ENCODE measurements around the gene BLACAT1. TPM values are rescaled to one million over a fixed set of nuclear protein-coding genes. Genes with fewer than 3 reads are reported as not detected.
"Not testable (repeated sequence)": the region's sequence is repeated elsewhere in the genome, so short reads cannot be mapped to it uniquely, and the experiment has no call there.

The BLACAT1 gene
- total RNA-seq, 1 donor from 2014 or later = 2.1 TPM

- ATAC-seq = no peak
These were observed 27.5 kb upstream of the BLACAT1 start for GRCh38 chr1:205483372-205483771.

- not testable (repeated sequence) for ATAC-seq
These were observed 26.7 kb upstream of the BLACAT1 start for GRCh38 chr1:205482587-205482986.

- peak; percentile 82 for ATAC-seq
These were observed 25.8 kb upstream of the BLACAT1 start for GRCh38 chr1:205481629-205482151.

- no peak for ATAC-seq
These were observed 25.4 kb upstream of the BLACAT1 start for GRCh38 chr1:205481218-205481617.

- ATAC-seq = no peak
These were observed 24.6 kb upstream of the BLACAT1 start for GRCh38 chr1:205480349-205480985.

GRCh38 chr1:205478985-205479384 is 23.1 kb upstream of the BLACAT1 start:
- ATAC-seq = not testable (repeated sequence)

GRCh38 chr1:205477759-205478247 is 22.0 kb upstream of the BLACAT1 start:
- peak; percentile 77 for ATAC-seq

- ATAC-seq = peak; percentile 5
These were observed 21.4 kb upstream of the BLACAT1 start for GRCh38 chr1:205477121-205477758.

GRCh38 chr1:205476648-205477047 is 20.8 kb upstream of the BLACAT1 start:
- no peak for ATAC-seq

- ATAC-seq = no peak
These were observed 20.0 kb upstream of the BLACAT1 start for GRCh38 chr1:205475855-205476254.

- ATAC-seq = no peak
These were observed 18.7 kb upstream of the BLACAT1 start for GRCh38 chr1:205474571-205474970.

- ATAC-seq = no peak
These were observed 18.1 kb upstream of the BLACAT1 start for GRCh38 chr1:205473966-205474365.

- ATAC-seq = no peak
These were observed 17.6 kb upstream of the BLACAT1 start for GRCh38 chr1:205473475-205473874.

GRCh38 chr1:205472737-205473441 is 17.0 kb upstream of the BLACAT1 start:
- ATAC-seq = no peak

GRCh38 chr1:205470131-205470530 is 14.3 kb upstream of the BLACAT1 start:
- no peak for ATAC-seq

GRCh38 chr1:205466595-205467220 is 10.9 kb upstream of the BLACAT1 start:
- no peak for ATAC-seq

GRCh38 chr1:205465392-205465791 is 9.5 kb upstream of the BLACAT1 start:
- ATAC-seq = no peak

- peak; percentile 64 for ATAC-seq
These were observed 3.1 kb upstream of the BLACAT1 start for GRCh38 chr1:205458777-205459566.

- ATAC-seq = no peak
These were observed 1.3 kb upstream of the BLACAT1 start for GRCh38 chr1:205456868-205457745.

- peak; percentile 12 for ATAC-seq
These were observed 580 bp upstream of the BLACAT1 start for GRCh38 chr1:205456383-205456867.

- ATAC-seq = no peak
These were observed 926 bp downstream of the BLACAT1 start for GRCh38 chr1:205454903-205455335.

Measured in esophagus mucosa (tissue), 1 donor.